GM21360 (cell line): ENCODE data around the gene MRS2.
"Not testable (repeated sequence)": the region's sequence is repeated elsewhere in the genome, so short reads cannot be mapped to it uniquely, and the experiment has no call there.

Source experiments
- ATAC-seq: cut with Tn5 transposase; IDR thresholded peaks from one replicate; pipeline ENCODE4 v1.9.1; 2021; ENCODE audit warnings: mild to moderate bottlenecking, moderate library complexity; ENCODE audit not compliant: unreplicated experiment

The MRS2 gene

GRCh38 chr6:24402697-24403500 is at the start of gene MRS2:
Gene MRS2, plus strand, starts transcription at chr6:24402936. Its CDS starts 111 bp downstream, at chr6:24403047.
- peak; percentile 96 for ATAC-seq

GRCh38 chr6:24353861-24354260 is 48.9 kb upstream of the MRS2 start:
- no peak for ATAC-seq

GRCh38 chr6:24355393-24355792 is 47.3 kb upstream of the MRS2 start:
- no peak for ATAC-seq

- ATAC-seq: no peak
Measured at GRCh38 chr6:24356310-24356973, 46.3 kb upstream of the MRS2 start.

- no peak for ATAC-seq
Measured at GRCh38 chr6:24357336-24358218, 45.2 kb upstream of the MRS2 start, which contains the start of gene DCDC2. Gene DCDC2, minus strand, starts transcription at chr6:24358059. Its CDS starts 309 bp downstream, at chr6:24357750.

- ATAC-seq: no peak
Measured at GRCh38 chr6:24358219-24358821, 44.4 kb upstream of the MRS2 start.

GRCh38 chr6:24359640-24360454 is 42.9 kb upstream of the MRS2 start:
- ATAC-seq: peak; percentile 85

GRCh38 chr6:24362363-24362762 is 40.4 kb upstream of the MRS2 start:
- not testable (repeated sequence) for ATAC-seq

GRCh38 chr6:24365103-24365633 is 37.6 kb upstream of the MRS2 start:
- ATAC-seq: not testable (repeated sequence)

- ATAC-seq: no peak
Measured at GRCh38 chr6:24374612-24375011, 28.1 kb upstream of the MRS2 start.

- no peak for ATAC-seq
Measured at GRCh38 chr6:24376871-24377270, 25.9 kb upstream of the MRS2 start.

- ATAC-seq: no peak
Measured at GRCh38 chr6:24378473-24379097, 24.2 kb upstream of the MRS2 start.

- ATAC-seq: no peak
Measured at GRCh38 chr6:24381476-24382219, 21.1 kb upstream of the MRS2 start.

GRCh38 chr6:24382220-24382540 is 20.6 kb upstream of the MRS2 start:
- no peak for ATAC-seq

GRCh38 chr6:24382891-24383494 is 19.7 kb upstream of the MRS2 start:
- ATAC-seq: not testable (repeated sequence)

- ATAC-seq: not testable (repeated sequence)
Measured at GRCh38 chr6:24384369-24385130, 18.2 kb upstream of the MRS2 start.

- ATAC-seq: no peak
Measured at GRCh38 chr6:24385536-24386269, 17.0 kb upstream of the MRS2 start.
